Type B pancreatic cell (in vitro differentiated cells): ENCODE measurements around the gene CERS6. TPM values are rescaled to one million over a fixed set of nuclear protein-coding genes. Genes with fewer than 3 reads are reported as not detected.

Experiments
- DNase-seq: peaks from one replicate; pipeline ENCODE4 v3.0.0; 2021; ENCODE audit warnings: mixed read lengths; ENCODE audit not compliant: unreplicated experiment; ENCODE audit errors: extremely low spot score
- H3K27ac Mint-ChIP-seq: 2 replicates; pipeline ENCODE4 v1.8.0; 2021; ENCODE audit warnings: mild to moderate bottlenecking, mixed read lengths
- H3K27me3 Mint-ChIP-seq: 2 replicates; pipeline ENCODE4 v1.8.0; 2021; ENCODE audit warnings: mixed read lengths
- H3K36me3 Mint-ChIP-seq: 2 replicates; pipeline ENCODE4 v1.8.0; 2021; ENCODE audit warnings: mixed read lengths
- H3K4me1 Mint-ChIP-seq: one replicate; pipeline ENCODE4 v1.8.0; 2021; ENCODE audit warnings: mixed read lengths; ENCODE audit not compliant: unreplicated experiment
- H3K4me3 Mint-ChIP-seq: 2 replicates; pipeline ENCODE4 v1.8.0; 2021; ENCODE audit warnings: mild to moderate bottlenecking, mixed read lengths
- H3K9me3 Mint-ChIP-seq: 2 replicates; pipeline ENCODE4 v1.8.0; 2021; ENCODE audit warnings: mixed read lengths
- CTCF ChIP-seq: fragments of 200-600 bp; sonication (generic); conservative IDR thresholded peaks from 2 replicates; pipeline ENCODE4 v1.5.0; 2021; ENCODE audit warnings: antibody characterized with exemption, mild to moderate bottlenecking
- total RNA-seq: library from RNA; stranded (reverse); gene quantifications from 2 replicates; pipeline ENCODE4 v1.2.1, GENCODE V29; 2021; ENCODE audit warnings: low replicate concordance

CERS6 gene
- total RNA-seq, 1 donor from 2014 or later: 43.0 TPM

DNA sequence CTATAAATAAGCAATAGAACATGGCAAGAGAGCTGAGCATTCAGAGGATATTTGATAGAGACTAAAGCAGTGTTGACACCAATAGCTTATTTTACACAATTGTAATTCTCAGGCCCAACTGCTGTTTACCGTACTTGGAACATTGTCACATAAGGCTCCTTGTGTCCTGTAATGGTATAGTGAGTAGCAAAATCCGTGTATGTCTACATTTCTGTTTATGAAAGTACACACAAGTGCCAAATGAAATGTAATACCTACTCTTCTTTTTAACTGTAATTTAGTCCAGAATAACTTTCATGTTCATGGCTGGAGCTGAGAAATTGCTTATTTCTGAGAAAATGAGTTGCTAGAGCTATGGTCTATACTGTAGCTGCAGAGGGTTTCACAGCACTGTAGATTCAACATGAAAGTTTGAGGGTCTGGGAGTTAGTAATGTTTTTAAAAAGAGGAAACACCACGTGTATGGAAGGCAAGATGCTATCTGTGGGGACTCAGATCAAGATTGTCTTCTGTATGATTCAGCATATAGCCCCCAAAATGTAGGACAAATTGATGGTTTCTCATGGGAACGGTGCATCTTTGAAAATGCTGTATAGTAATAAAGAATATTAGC lies 236.2 kb downstream of the CERS6 start:
- Mint-ChIP-seq H3K27me3 (no peaks in the 10 kb centered on the region), H3K4me3 (no peak overlapping the region), H3K36me3 (peaks cover 28% of the 10 kb centered on the region), H3K4me1 (peaks cover 30% of the 10 kb centered on the region), H3K27ac (no peak overlapping the region), H3K9me3 (no peaks in the 10 kb centered on the region)
- TF ChIP-seq CTCF: no peak
- no peak for DNase-seq

DNA sequence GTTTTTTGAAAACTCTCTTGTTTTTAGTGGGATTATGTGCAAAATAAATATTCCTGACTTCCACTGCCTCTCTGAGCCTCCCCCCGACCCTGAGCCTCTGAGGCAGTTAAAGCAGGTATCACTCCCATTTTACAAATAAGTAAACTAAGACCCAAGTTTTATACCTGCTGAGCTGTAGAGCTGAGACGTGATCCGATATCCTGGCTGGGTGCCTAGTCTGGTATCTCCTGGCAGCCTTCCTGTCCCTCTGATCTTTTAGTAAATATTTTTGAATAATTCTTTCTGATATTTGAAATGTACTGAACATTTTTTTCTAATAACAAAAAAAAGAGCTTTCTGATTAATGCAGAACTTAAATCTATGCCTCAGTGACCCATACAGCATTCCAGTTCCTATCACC lies 238.1 kb downstream of the CERS6 start:
- peaks cover 4% of the 10 kb centered on the region for H3K9me3 Mint-ChIP-seq
- DNase-seq: no peak
- no peak overlapping the region for H3K4me3 Mint-ChIP-seq
- H3K27me3 Mint-ChIP-seq: no peaks in the 10 kb centered on the region
- TF ChIP-seq CTCF: no peak
- no peak overlapping the region for H3K27ac Mint-ChIP-seq
- H3K4me1 Mint-ChIP-seq: peaks cover 27% of the 10 kb centered on the region
- peaks cover 40% of the 10 kb centered on the region for H3K36me3 Mint-ChIP-seq

DNA sequence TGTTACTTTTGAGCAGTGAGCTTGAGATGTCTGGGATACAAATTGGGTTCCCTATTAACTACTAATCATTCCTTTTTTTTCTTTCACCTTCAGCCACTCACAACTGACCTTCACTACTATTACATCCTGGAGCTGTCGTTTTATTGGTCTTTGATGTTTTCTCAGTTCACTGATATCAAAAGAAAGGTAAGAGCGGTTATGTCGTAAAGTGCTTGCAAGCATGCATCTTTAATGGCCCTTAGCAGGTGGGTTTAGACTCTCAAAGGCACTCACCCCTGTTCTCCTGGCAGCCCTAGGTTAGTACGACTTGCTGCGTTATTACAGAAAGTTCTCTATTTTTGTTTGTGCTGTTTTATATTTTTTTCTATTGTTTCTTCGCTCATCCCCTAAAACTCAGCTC lies 238.8 kb downstream of the CERS6 start:
- Mint-ChIP-seq H3K27me3 (no peaks in the 10 kb centered on the region), H3K27ac (no peak overlapping the region), H3K36me3 (peaks cover 41% of the 10 kb centered on the region), H3K4me3 (no peak overlapping the region), H3K4me1 (peaks cover 30% of the 10 kb centered on the region), H3K9me3 (peaks cover 4% of the 10 kb centered on the region)
- TF ChIP-seq CTCF: no peak
- no peak for DNase-seq

DNA sequence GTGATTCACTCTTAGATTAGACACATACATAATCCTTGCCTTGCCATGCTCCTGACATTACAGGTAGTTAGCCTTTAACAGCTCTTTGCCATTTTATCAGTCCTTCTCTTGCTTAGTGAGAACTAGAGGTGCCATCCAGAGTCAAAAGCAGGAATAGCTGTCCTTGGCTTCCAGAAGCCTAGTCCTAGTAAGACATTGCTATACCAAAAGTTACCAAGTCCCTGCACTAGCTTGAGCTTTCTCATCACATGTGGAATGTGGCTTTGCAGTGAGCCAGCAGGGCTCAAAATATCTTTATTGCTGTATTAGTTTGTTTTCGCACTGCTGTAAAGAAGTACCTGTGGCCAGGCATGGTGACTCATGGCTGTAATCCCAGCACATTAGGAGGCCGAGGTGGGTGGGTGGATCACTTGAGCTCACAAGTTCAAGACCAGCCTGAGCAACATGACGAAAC lies 241.6 kb downstream of the CERS6 start:
- Mint-ChIP-seq H3K9me3 (peaks cover 4% of the 10 kb centered on the region), H3K36me3 (peaks cover 36% of the 10 kb centered on the region), H3K27me3 (no peaks in the 10 kb centered on the region), H3K4me1 (peaks cover 32% of the 10 kb centered on the region), H3K27ac (no peak overlapping the region), H3K4me3 (no peak overlapping the region)
- no peak for TF ChIP-seq CTCF
- no peak for DNase-seq

DNA sequence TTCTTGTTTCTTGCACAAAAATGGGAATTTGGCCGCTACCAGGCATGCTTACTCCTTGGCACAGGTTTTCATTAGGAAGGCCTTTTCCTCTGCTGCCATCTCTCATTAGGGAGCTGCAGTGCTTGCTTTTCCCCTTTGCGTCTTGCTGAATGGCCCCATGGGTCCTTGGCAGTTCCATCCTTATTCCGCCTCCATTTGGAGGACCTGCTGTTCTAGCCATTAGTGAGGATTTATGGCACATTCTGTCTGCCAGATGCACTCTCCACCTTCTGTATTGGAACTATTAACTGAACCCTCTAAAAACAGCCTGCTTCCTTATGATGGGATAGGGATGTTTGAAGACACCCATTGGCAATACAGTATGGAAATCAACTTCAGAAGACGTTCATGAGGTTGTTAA lies 242.9 kb downstream of the CERS6 start:
- no peak overlapping the region for H3K27ac Mint-ChIP-seq
- no peaks in the 10 kb centered on the region for H3K27me3 Mint-ChIP-seq
- H3K4me1 Mint-ChIP-seq: peaks cover 36% of the 10 kb centered on the region
- no peak for TF ChIP-seq CTCF
- peaks cover 40% of the 10 kb centered on the region for H3K36me3 Mint-ChIP-seq
- no peak overlapping the region for H3K4me3 Mint-ChIP-seq
- no peak for DNase-seq
- H3K9me3 Mint-ChIP-seq: peaks cover 4% of the 10 kb centered on the region
